Uterus (tissue), 4 donors: ENCODE results near the gene CACNB4. TPM values are rescaled to one million over a fixed set of nuclear protein-coding genes. Genes with fewer than 3 reads are reported as not detected.

Source experiments
- DNase-seq, 2 donors: peaks; one replicate each; pipeline ENCODE4 v3.0.0-alpha.2; 2019 to 2020
- H3K27ac ChIP-seq, 2 donors: fragments of 200-600 bp; sonication (generic); 1 replicate in 1 of 2; 2 replicates in 1 of 2; pipeline ENCODE4 v1.5.1; 2016 to 2018
- H3K27me3 ChIP-seq, 2 donors: fragments of 200-600 bp; sonication (generic); one replicate each; pipeline ENCODE4 v1.5.1; 2018 to 2019; ENCODE audit warnings: control low read depth in 1 of 2
- H3K36me3 ChIP-seq, 2 donors: fragments of 200-600 bp; sonication (generic); one replicate each; pipeline ENCODE4 v1.5.1; 2019; ENCODE audit warnings: control low read depth in 1 of 2
- H3K4me1 ChIP-seq, 2 donors: fragments of 200-600 bp; sonication (generic); one replicate each; pipeline ENCODE4 v1.5.1; 2018 to 2019; ENCODE audit warnings: control low read depth in 1 of 2
- H3K4me3 ChIP-seq, 2 donors: fragments of 200-600 bp; sonication (generic); 1 replicate in 1 of 2; 2 replicates in 1 of 2; pipeline ENCODE4 v1.5.1; 2018 to 2019; ENCODE audit warnings: mild to moderate bottlenecking in 1 of 2
- H3K9me3 ChIP-seq, 2 donors: fragments of 200-600 bp; sonication (generic); one replicate each; pipeline ENCODE4 v1.5.1; 2019; ENCODE audit warnings: control low read depth in 1 of 2
- POLR2A ChIP-seq, 2 donors: fragments of 450-650 bp; IDR thresholded peaks; one replicate each; pipeline ENCODE4 v1.6.1; 2016; ENCODE audit warnings: antibody characterized with exemption in 2 of 2, mild to moderate bottlenecking in 1 of 2, moderate library complexity in 1 of 2
- intact Hi-C: fragments of 100-400 bp; cut with DNase I; formaldehyde crosslinking; loops from one replicate; pipeline ENCODE4 v1.15.1; 2023; ENCODE audit warnings: low total_unique reads
- total RNA-seq, 4 donors: library from RNA; depleted of rRNA in 3 of 4; stranded (reverse); fragments of >200 nt in 3 of 4; gene quantifications; one replicate each; pipeline versions ENCODE4 v1.1.0 to v1.2.4, GENCODE V29; 2014 to 2023
- TF ChIP-seq, protein P1 (sequence below), 4 experiments: fragments of 200-600 bp in 2 of 4; fragments of 450-650 bp in 2 of 4; sonication (generic) in 2 of 4; IDR thresholded peaks; one replicate each; pipeline ENCODE4 v1.5.1; 2016 to 2019; ENCODE audit warnings: antibody characterized with exemption in 4 of 4, mild to moderate bottlenecking in 2 of 4, moderate library complexity in 1 of 4
- donor health status: DM: yes; HTN: yes; CAD: no.

CACNB4 gene
- total RNA-seq, 4 donors from 2014 or later = 0.26 to 14.0 (median 1.6) TPM

DNA sequence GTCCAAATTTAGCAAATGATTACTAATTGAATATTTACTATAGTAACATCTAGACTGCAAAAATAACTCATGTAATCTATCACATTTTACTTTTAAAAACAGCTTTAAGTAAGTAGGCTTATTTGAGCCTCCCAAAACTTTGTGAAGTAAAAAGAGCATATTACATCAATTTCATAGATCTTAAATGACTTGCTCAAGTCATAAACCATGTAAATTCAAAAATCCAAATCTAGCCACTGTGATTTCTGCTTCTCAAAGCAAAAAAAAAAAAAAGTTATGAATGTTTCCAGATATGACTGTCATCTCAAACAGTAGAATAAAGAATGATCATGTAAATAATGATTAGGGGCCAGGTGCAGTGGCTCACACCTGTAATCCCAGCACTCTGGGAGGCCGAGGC lies 37.5 kb downstream of the CACNB4 start:
- Histone ChIP-seq H3K4me3 (no peak overlapping the region), H3K9me3 (no peaks in the 10 kb centered on the region), H3K4me1 (no peaks in the 10 kb centered on the region), H3K36me3 (no peaks in the 10 kb centered on the region), H3K27me3 (no peaks in the 10 kb centered on the region), H3K27ac (no peak overlapping the region)
- intact Hi-C loops = no loop called here
- TF ChIP-seq, protein P1, sequence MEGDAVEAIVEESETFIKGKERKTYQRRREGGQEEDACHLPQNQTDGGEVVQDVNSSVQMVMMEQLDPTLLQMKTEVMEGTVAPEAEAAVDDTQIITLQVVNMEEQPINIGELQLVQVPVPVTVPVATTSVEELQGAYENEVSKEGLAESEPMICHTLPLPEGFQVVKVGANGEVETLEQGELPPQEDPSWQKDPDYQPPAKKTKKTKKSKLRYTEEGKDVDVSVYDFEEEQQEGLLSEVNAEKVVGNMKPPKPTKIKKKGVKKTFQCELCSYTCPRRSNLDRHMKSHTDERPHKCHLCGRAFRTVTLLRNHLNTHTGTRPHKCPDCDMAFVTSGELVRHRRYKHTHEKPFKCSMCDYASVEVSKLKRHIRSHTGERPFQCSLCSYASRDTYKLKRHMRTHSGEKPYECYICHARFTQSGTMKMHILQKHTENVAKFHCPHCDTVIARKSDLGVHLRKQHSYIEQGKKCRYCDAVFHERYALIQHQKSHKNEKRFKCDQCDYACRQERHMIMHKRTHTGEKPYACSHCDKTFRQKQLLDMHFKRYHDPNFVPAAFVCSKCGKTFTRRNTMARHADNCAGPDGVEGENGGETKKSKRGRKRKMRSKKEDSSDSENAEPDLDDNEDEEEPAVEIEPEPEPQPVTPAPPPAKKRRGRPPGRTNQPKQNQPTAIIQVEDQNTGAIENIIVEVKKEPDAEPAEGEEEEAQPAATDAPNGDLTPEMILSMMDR (IDR thresholded peaks at IDR 0.05) = no peak
- no peak for TF ChIP-seq POLR2A (IDR thresholded peaks at IDR 0.05)
- DNase-seq = no peak

DNA sequence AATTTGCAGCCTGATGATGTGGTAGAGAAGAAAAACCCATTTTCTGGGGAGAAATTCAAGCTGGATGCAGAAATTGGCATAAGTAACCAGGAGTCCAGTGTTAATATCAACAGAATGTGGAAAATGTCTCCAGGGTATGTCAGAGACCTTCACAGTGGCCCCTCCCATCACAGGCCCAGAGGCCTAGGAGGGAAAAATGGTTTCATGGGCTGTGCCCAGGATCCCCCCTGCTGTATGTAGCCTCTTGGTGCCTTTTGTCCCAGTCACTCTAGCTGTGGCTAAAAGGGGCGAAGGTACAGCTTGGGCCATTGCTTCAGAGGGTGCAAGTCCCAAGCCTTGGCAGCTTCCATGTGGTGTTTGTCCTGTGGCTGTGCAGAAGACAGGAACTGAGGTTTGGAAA lies 40.2 kb downstream of the CACNB4 start:
- Histone ChIP-seq H3K9me3 (no peaks in the 10 kb centered on the region), H3K4me3 (no peak overlapping the region), H3K27me3 (no peaks in the 10 kb centered on the region), H3K36me3 (no peaks in the 10 kb centered on the region), H3K4me1 (no peaks in the 10 kb centered on the region), H3K27ac (no peak overlapping the region)
- no peak for DNase-seq
- intact Hi-C loops = no loop called here
- TF ChIP-seq POLR2A (IDR thresholded peaks at IDR 0.05) = no peak
- TF ChIP-seq, protein P1 (IDR thresholded peaks at IDR 0.05) = no peak

DNA sequence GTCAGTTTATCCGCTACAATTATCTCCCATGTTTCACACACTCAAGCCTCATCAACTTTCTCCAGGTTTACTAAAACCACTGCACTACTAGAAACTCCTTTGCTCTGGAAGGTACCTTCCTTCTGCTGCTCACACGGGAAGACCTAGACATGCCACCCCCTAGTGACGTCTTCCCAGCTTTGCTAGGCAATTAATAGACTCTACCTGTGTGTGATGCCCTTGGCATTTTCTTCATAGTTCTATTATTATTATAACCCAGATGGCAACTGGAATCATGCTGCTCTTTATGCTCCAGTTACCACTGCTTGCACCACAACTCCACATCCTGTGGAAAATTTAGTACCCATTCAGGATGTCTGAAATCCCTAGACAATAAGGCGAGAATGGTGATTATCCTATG lies 42.4 kb downstream of the CACNB4 start:
- H3K27me3 ChIP-seq = no peaks in the 10 kb centered on the region
- H3K4me1 ChIP-seq = no peaks in the 10 kb centered on the region
- TF ChIP-seq, protein P1 (IDR thresholded peaks at IDR 0.05) = no peak
- TF ChIP-seq POLR2A (IDR thresholded peaks at IDR 0.05) = no peak
- no peak overlapping the region for H3K27ac ChIP-seq
- no peaks in the 10 kb centered on the region for H3K36me3 ChIP-seq
- no peak for DNase-seq
- intact Hi-C loops = no loop called here
- no peaks in the 10 kb centered on the region for H3K9me3 ChIP-seq
- H3K4me3 ChIP-seq = no peak overlapping the region

DNA sequence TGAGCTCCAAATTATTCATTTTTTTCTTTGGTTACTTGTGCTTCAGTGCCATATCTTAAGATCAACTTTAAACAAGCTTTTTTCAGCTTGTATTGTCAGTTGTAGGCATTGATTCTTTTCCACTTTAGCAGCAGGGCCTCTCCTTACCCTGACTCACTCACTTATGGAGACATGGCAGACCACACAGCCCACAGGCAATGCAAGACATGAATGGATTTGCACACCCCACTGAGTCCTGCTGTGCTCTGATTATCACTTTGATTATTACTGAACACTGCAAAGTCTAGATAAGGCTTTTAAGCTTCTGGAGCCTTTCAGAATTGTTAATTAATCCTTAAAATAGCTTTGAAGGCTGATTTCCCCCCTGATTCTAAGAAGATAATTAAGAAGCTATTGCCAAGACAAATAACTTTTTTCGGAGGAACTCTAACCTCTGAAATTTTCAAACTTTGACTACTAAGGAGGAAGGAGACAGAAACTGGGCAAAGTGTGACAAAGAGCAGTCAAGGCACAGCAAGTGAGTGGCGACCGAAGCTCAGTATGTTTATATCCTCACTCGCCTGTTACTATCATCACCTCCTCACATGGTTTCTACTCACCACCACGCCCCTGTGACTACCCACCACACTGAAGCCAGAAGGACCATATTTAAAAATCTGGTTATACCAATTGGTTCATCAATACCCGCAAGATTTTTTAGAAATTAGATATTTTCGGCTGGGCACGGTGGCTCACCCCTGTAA lies 43.3 kb downstream of the CACNB4 start:
- intact Hi-C loops = no loop called here
- DNase-seq = no peak
- Histone ChIP-seq H3K27ac (no peak overlapping the region), H3K4me1 (no peaks in the 10 kb centered on the region), H3K27me3 (no peaks in the 10 kb centered on the region), H3K36me3 (no peaks in the 10 kb centered on the region), H3K9me3 (no peaks in the 10 kb centered on the region), H3K4me3 (no peak overlapping the region)
- no peak for TF ChIP-seq POLR2A (IDR thresholded peaks at IDR 0.05)
- TF ChIP-seq, protein P1 (IDR thresholded peaks at IDR 0.05) = no peak

DNA sequence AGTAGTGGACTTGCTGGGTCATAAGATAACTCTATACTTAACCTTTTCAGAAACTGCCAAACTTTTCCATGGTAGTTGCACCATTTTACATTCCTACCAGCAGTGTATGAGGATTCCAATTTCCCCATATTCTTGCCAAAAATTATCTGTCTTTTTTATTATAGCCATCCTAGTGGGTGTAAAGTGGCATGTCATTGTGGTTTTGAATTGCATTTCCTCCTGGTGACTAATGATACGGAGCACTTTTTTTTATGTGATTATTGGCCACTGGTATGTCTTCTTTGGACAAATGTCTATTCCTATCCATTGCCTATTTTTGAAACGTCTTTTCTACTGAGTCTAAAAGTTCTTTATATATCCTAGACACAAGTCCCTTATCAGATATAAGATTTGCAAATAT lies 44.3 kb downstream of the CACNB4 start:
- no peak for DNase-seq
- intact Hi-C loops = no loop called here
- TF ChIP-seq, protein P1 (IDR thresholded peaks at IDR 0.05) = no peak
- no peak for TF ChIP-seq POLR2A (IDR thresholded peaks at IDR 0.05)

More for the DNA sequence above, 44.3 kb downstream of the CACNB4 start:
- Histone ChIP-seq H3K4me1 (no peaks in the 10 kb centered on the region), H3K36me3 (no peaks in the 10 kb centered on the region), H3K9me3 (no peaks in the 10 kb centered on the region), H3K27me3 (no peaks in the 10 kb centered on the region), H3K27ac (no peak overlapping the region), H3K4me3 (no peak overlapping the region)
